HL-60 (cell line): ENCODE data around the gene BRICD5.
A peak's percentile ranks its signal among the peaks of the same experiment; 100 is the strongest.

Experiments used
- DNase-seq, 2 experiments: peaks; one replicate each; pipeline ENCODE4 v3.0.0-alpha.2; 2010 to 2020; ENCODE audit warnings: low read depth in 1 of 2, low spot score in 1 of 2
- H3K27ac ChIP-seq: fragments of 250-450 bp; sonication (Bioruptor Pico); replicated peaks from 2 replicates; pipeline ENCODE4 v1.5.1; 2020; ENCODE audit warnings: mild to moderate bottlenecking, moderate library complexity
- H3K27me3 ChIP-seq: fragments of 250-450 bp; sonication (Bioruptor Pico); 2 replicates; pipeline ENCODE4 v1.5.1; 2021; ENCODE audit warnings: mild to moderate bottlenecking, moderate library complexity; ENCODE audit not compliant: insufficient read depth, poor library complexity, severe bottlenecking
- H3K4me3 ChIP-seq: replicated peaks from 2 replicates; pipeline ENCODE4 v1.5.1; 2011; ENCODE audit warnings: mild to moderate bottlenecking, control low read depth, low read length; ENCODE audit not compliant: insufficient read depth
- CTCF ChIP-seq: IDR thresholded peaks from one replicate; pipeline ENCODE4 v1.5.1; 2011; ENCODE audit warnings: low read length, control low read depth, inconsistent platforms; ENCODE audit not compliant: insufficient read depth
- GABPA ChIP-seq: IDR thresholded peaks from 2 replicates; pipeline ENCODE4 v1.6.1; 2012; ENCODE audit warnings: low read depth
- POLR2AphosphoS5 ChIP-seq: IDR thresholded peaks from 2 replicates; pipeline ENCODE4 v1.6.1; 2012; ENCODE audit warnings: low read depth
- SPI1 ChIP-seq: IDR thresholded peaks from 2 replicates; pipeline ENCODE4 v1.6.1; 2012; ENCODE audit warnings: low read depth, mild to moderate bottlenecking, borderline replicate concordance
- TF ChIP-seq, protein P1 (sequence below): IDR thresholded peaks from 2 replicates; pipeline ENCODE4 v1.6.1; 2012; ENCODE audit warnings: low read depth; ENCODE audit not compliant: insufficient replicate concordance

The BRICD5 gene

GRCh38 chr16:2211923-2212347 is 1.3 kb upstream of the BRICD5 start:
- peak in 1 of 2 experiments; percentile 18 for DNase-seq
- H3K4me3 ChIP-seq, result peak overlapping the region; percentile 87; the same call in 1 of the 2 replicates
- H3K27me3 ChIP-seq, result no peaks in the 10 kb centered on the region
- peak; percentile 72 for TF ChIP-seq POLR2AphosphoS5
- TF ChIP-seq, protein P1, sequence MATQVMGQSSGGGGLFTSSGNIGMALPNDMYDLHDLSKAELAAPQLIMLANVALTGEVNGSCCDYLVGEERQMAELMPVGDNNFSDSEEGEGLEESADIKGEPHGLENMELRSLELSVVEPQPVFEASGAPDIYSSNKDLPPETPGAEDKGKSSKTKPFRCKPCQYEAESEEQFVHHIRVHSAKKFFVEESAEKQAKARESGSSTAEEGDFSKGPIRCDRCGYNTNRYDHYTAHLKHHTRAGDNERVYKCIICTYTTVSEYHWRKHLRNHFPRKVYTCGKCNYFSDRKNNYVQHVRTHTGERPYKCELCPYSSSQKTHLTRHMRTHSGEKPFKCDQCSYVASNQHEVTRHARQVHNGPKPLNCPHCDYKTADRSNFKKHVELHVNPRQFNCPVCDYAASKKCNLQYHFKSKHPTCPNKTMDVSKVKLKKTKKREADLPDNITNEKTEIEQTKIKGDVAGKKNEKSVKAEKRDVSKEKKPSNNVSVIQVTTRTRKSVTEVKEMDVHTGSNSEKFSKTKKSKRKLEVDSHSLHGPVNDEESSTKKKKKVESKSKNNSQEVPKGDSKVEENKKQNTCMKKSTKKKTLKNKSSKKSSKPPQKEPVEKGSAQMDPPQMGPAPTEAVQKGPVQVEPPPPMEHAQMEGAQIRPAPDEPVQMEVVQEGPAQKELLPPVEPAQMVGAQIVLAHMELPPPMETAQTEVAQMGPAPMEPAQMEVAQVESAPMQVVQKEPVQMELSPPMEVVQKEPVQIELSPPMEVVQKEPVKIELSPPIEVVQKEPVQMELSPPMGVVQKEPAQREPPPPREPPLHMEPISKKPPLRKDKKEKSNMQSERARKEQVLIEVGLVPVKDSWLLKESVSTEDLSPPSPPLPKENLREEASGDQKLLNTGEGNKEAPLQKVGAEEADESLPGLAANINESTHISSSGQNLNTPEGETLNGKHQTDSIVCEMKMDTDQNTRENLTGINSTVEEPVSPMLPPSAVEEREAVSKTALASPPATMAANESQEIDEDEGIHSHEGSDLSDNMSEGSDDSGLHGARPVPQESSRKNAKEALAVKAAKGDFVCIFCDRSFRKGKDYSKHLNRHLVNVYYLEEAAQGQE, result no peak
- peak overlapping the region; percentile 60 for H3K27ac ChIP-seq

DNA sequence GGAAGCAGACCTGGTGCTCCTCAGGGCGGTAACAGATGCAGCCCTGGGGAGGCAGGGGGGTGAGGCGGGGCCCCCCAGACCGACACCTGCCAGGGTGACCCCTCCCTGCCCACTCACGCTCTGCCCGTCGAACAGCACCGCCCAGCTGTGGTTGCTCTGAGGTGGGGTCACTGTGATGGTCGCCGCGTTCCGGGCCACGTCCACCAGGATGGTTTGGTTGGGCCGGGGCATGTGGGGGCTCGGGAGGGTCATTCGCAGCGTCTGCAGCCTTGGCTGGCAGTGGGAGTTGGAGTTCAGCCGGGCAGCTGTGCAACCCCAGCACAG is 692 bp downstream of the BRICD5 start:
- Histone ChIP-seq H3K27me3 (no peaks in the 10 kb centered on the region), H3K4me3 (no peak overlapping the region), H3K27ac (no peak overlapping the region)
- DNase-seq, result no peak
- no peak for TF ChIP-seq SPI1
- TF ChIP-seq, protein P1, result no peak

DNA sequence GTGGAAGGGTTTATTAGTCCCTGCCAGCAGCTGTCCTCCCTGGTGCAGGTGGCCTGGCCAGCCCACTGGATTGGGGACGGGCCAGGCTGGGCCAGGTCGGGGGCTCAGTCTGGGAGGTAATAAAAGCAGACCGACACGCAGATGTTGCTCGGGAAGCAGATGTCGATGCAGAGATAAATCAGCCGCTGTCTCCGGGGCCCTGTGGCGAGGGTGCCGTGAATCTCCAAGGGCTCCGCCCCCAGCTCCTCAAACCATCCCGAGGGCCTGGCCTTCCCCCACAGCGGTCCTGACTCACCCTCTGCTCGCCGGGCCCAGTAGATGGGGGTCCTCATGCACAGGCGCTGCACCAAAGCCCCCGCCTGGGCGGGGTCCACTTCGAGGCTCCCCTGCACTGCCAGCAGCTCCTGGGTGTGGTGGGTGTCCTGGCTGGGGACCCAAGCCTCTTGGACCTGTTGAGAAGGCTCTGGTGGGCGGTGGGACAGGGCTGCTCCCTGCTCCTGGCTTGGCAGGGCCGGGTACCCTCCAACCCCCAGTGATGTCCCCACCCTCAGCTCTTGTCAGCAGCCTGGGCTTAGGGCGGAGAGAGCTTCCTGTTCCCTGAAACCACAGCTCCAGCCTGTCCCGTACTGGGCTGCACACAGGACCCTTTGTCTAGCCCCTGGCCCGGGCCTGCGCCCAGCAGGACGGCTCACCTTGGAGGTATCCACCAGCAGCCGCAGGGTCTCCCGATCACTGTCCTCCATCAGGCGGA is 1.2 kb downstream of the BRICD5 start:
- Histone ChIP-seq H3K4me3 (no peak overlapping the region), H3K27me3 (no peaks in the 10 kb centered on the region), H3K27ac (no peak overlapping the region)
- DNase-seq, result no peak
- no peak for TF ChIP-seq POLR2AphosphoS5
- TF ChIP-seq, protein P1, result no peak
- TF ChIP-seq GABPA, result no peak
- TF ChIP-seq CTCF, result no peak
- TF ChIP-seq SPI1, result no peak

GRCh38 chr16:2208772-2209171 is 1.9 kb downstream of the BRICD5 start:
- Histone ChIP-seq H3K27ac (no peak overlapping the region), H3K4me3 (no peak overlapping the region), H3K27me3 (no peaks in the 10 kb centered on the region)
- no peak for TF ChIP-seq SPI1
- no peak for TF ChIP-seq POLR2AphosphoS5
- no peak for TF ChIP-seq CTCF
- TF ChIP-seq GABPA, result no peak
- no peak for DNase-seq
